Endodermal cell (in vitro differentiated cells): ENCODE results near the gene MN1. TPM values are rescaled to one million over a fixed set of nuclear protein-coding genes. Genes with fewer than 3 reads are reported as not detected.

ENCODE experiments used
- DNase-seq: peaks from one replicate; pipeline ENCODE4 v3.0.0-alpha.2; 2017
- H3K27ac ChIP-seq: 2 replicates; pipeline ENCODE4 v1.5.1; 2013; ENCODE audit warnings: mild to moderate bottlenecking, low read depth, low read length, moderate library complexity
- H3K27me3 ChIP-seq: 2 replicates; pipeline ENCODE4 v1.6.1; 2013; ENCODE audit warnings: mild to moderate bottlenecking, low read length, moderate library complexity; ENCODE audit not compliant: insufficient read depth, control insufficient read depth, poor library complexity, severe bottlenecking
- H3K36me3 ChIP-seq: 2 replicates; pipeline ENCODE4 v1.7.0; 2013; ENCODE audit warnings: mild to moderate bottlenecking, low read length, moderate library complexity; ENCODE audit not compliant: control insufficient read depth, insufficient read depth
- H3K4me1 ChIP-seq: one replicate; pipeline ENCODE4 v1.7.0; 2013; ENCODE audit warnings: low read length; ENCODE audit not compliant: control insufficient read depth, insufficient read depth
- H3K4me3 ChIP-seq: 2 replicates; pipeline ENCODE4 v1.5.1; 2013; ENCODE audit warnings: mild to moderate bottlenecking, low read length, moderate library complexity
- H3K9ac ChIP-seq: 2 replicates; pipeline ENCODE4 v1.6.1; 2013; ENCODE audit warnings: mild to moderate bottlenecking, low read length, moderate library complexity; ENCODE audit not compliant: poor library complexity, severe bottlenecking; ENCODE audit errors: extremely low read depth
- H3K9me3 ChIP-seq: 2 replicates; pipeline ENCODE4 v1.6.1; 2013; ENCODE audit warnings: mild to moderate bottlenecking, low read length, moderate library complexity; ENCODE audit not compliant: control insufficient read depth
- H3K27ac Mint-ChIP-seq: 2 replicates; pipeline ENCODE4 v1.8.0; 2020; ENCODE audit warnings: mixed read lengths
- H3K27me3 Mint-ChIP-seq: 2 replicates; pipeline ENCODE4 v1.8.0; 2021; ENCODE audit warnings: mild to moderate bottlenecking, mixed read lengths; ENCODE audit not compliant: insufficient read depth
- H3K36me3 Mint-ChIP-seq: 2 replicates; pipeline ENCODE4 v1.8.0; 2020; ENCODE audit warnings: low read depth, mixed read lengths
- H3K4me1 Mint-ChIP-seq: 2 replicates; pipeline ENCODE4 v1.8.0; 2020; ENCODE audit warnings: mixed read lengths
- H3K4me3 Mint-ChIP-seq: 2 replicates; pipeline ENCODE4 v1.8.0; 2020; ENCODE audit warnings: mild to moderate bottlenecking, moderate library complexity, mixed read lengths
- H3K9me3 Mint-ChIP-seq: 2 replicates; pipeline ENCODE4 v1.8.0; 2020; ENCODE audit warnings: mild to moderate bottlenecking, mixed read lengths
- CTCF ChIP-seq: fragments of 200-600 bp; sonication (generic); conservative IDR thresholded peaks from 2 replicates; pipeline ENCODE4 v1.5.0; 2021; ENCODE audit warnings: antibody characterized with exemption, mild to moderate bottlenecking
- WGBS, 2 experiments: methylation state at CpG; one replicate each; pipeline versions ENCODE4 v1.1.5 to v1.1.7; 2013; ENCODE audit warnings: missing lambda C conversion rate in 2 of 2, mixed read lengths in 1 of 2; ENCODE audit not compliant: insufficient coverage in 1 of 2, insufficient read length in 1 of 2; 5-methylcytosine and 5-hydroxymethylcytosine counted together
- total RNA-seq, 2 donors: library from RNA; stranded (reverse); fragmentation: NEBNext Ultra II Directional in 1 of 2; extraction: Animal tissue kit (Norgen Biotek cat#: 25700) in 1 of 2; gene quantifications; 2 replicates in 1 of 2; 3 replicates in 1 of 2; pipeline ENCODE4 v1.2.1, GENCODE V29; 2021

Gene MN1
- total RNA-seq, 2 donors from 2014 or later, result 4.4 to 17.8 TPM

- peaks cover 29% of the 10 kb centered on the region for H3K4me1 Mint-ChIP-seq
- Histone ChIP-seq H3K4me3 (no peak overlapping the region), H3K4me1 (no peaks in the 10 kb centered on the region), H3K27me3 (no peaks in the 10 kb centered on the region), H3K9me3 (peaks cover 4% of the 10 kb centered on the region), H3K36me3 (no peaks in the 10 kb centered on the region), H3K27ac (peak overlapping the region; percentile 39), H3K9ac (no peak overlapping the region)
- 86 to 93% methylated on average over 4 to 10 of the region's 10 CpGs for WGBS, 2 experiments
- peaks cover 1% of the 10 kb centered on the region for H3K9me3 Mint-ChIP-seq
- H3K27me3 Mint-ChIP-seq, result no peaks in the 10 kb centered on the region
- H3K36me3 Mint-ChIP-seq, result no peaks in the 10 kb centered on the region
- H3K27ac Mint-ChIP-seq, result no peak overlapping the region
- no peak for DNase-seq
- no peak overlapping the region for H3K4me3 Mint-ChIP-seq
- TF ChIP-seq CTCF, result peak; percentile 54
Measured at GRCh38 chr22:27715106-27715505, 86.5 kb downstream of the MN1 start.

- no peak overlapping the region for H3K4me3 ChIP-seq
- no peak overlapping the region for H3K9ac ChIP-seq
- WGBS, 2 experiments, result 87 to 88% methylated on average over 6 of the region's 6 CpGs
- H3K4me1 ChIP-seq, result no peaks in the 10 kb centered on the region
- Mint-ChIP-seq H3K27ac (no peak overlapping the region), H3K9me3 (peaks cover 1% of the 10 kb centered on the region), H3K27me3 (no peaks in the 10 kb centered on the region), H3K36me3 (peaks cover 5% of the 10 kb centered on the region), H3K4me1 (peaks cover 29% of the 10 kb centered on the region), H3K4me3 (no peak overlapping the region)
- peaks cover 4% of the 10 kb centered on the region for H3K9me3 ChIP-seq
- H3K27ac ChIP-seq, result no peak overlapping the region
- no peaks in the 10 kb centered on the region for H3K27me3 ChIP-seq
- no peak for TF ChIP-seq CTCF
- no peaks in the 10 kb centered on the region for H3K36me3 ChIP-seq
- DNase-seq, result no peak
Measured at GRCh38 chr22:27714068-27714467, 87.5 kb downstream of the MN1 start.

- TF ChIP-seq CTCF, result no peak
- DNase-seq, result no peak
- Histone ChIP-seq H3K4me3 (no peak overlapping the region), H3K9me3 (peaks cover 4% of the 10 kb centered on the region), H3K9ac (no peak overlapping the region), H3K36me3 (no peaks in the 10 kb centered on the region), H3K27ac (no peak overlapping the region), H3K27me3 (no peaks in the 10 kb centered on the region), H3K4me1 (no peaks in the 10 kb centered on the region)
- WGBS, 2 experiments, result 62 to 72% methylated on average over 4 of the region's 4 CpGs
- Mint-ChIP-seq H3K36me3 (peaks cover 5% of the 10 kb centered on the region), H3K9me3 (peaks cover 1% of the 10 kb centered on the region), H3K27me3 (no peaks in the 10 kb centered on the region), H3K4me3 (no peak overlapping the region), H3K27ac (peak overlapping the region; percentile 59), H3K4me1 (peaks cover 25% of the 10 kb centered on the region)
Measured at GRCh38 chr22:27713461-27713860, 88.1 kb downstream of the MN1 start.
